ENCODE measurements around the gene EDDM13. TPM values are rescaled to one million over a fixed set of nuclear protein-coding genes. Genes with fewer than 3 reads are reported as not detected.

The EDDM13 gene
- total and polyA plus RNA-seq, 2 experiments from 2014 or later: 0.68 TPM; not detected in 1

GRCh38 chr19:56356944-56357343 lies 84.4 kb downstream of the EDDM13 start:
- Histone ChIP-seq H3K4me3 (no peak overlapping the region), H3K4me1 (ENCODE audit: low read depth) (no peaks in the 10 kb centered on the region), H3K36me3 (no peaks in the 10 kb centered on the region), H3K9me3 (ENCODE audit: low read depth) (no peaks in the 10 kb centered on the region), H3K27ac (no peak overlapping the region), H3K27me3 (no peaks in the 10 kb centered on the region)
- DNase-seq (ENCODE audit: low read depth in 1 of 2, low spot score in 1 of 2): no peak
- TF ChIP-seq CTCF (IDR thresholded peaks at IDR 0.05; ENCODE audit: low read depth, low read length): no peak

Other genes starting within 250 kb of the EDDM13 start
- gene ZNF787, start 151.5 kb upstream of the EDDM13 start, total RNA-seq: 43.0 and 45.5 TPM in 2 replicates
- 29.2 and 34.9 TPM in 2 replicates for gene ZNF787, start 151.5 kb upstream of the EDDM13 start, polyA plus RNA-seq
- gene ZNF444, start 131.5 kb upstream of the EDDM13 start, total RNA-seq: 67.8 and 72.8 TPM in 2 replicates
- gene ZNF444, start 131.5 kb upstream of the EDDM13 start, polyA plus RNA-seq: 71.8 and 88.4 TPM in 2 replicates
- 0.21 TPM in 1 of 2 replicates, not detected in the other for gene GALP, start 96.7 kb upstream of the EDDM13 start, total RNA-seq
- gene GALP, start 96.7 kb upstream of the EDDM13 start, polyA plus RNA-seq: not detected in 2 replicates
- not detected in 2 replicates for gene ZSCAN5B, start 75.0 kb upstream of the EDDM13 start, total RNA-seq
- gene ZSCAN5B, start 75.0 kb upstream of the EDDM13 start, polyA plus RNA-seq: 0.29 TPM in 1 of 2 replicates, not detected in the other
- not detected in 2 replicates for gene ZSCAN5C, start 70.5 kb upstream of the EDDM13 start, total RNA-seq
- 0.20 TPM in 1 of 2 replicates, not detected in the other for gene ZSCAN5C, start 70.5 kb upstream of the EDDM13 start, polyA plus RNA-seq
- gene ZSCAN5A, start 42.1 kb downstream of the EDDM13 start, total RNA-seq: 2.9 and 53.9 TPM in 2 replicates
- gene ZSCAN5A, start 42.1 kb downstream of the EDDM13 start, polyA plus RNA-seq: 14.2 and 15.1 TPM in 2 replicates
- gene ZNF582, start 120.8 kb downstream of the EDDM13 start, total RNA-seq: 10.1 and 13.5 TPM in 2 replicates
- gene ZNF582, start 120.8 kb downstream of the EDDM13 start, polyA plus RNA-seq: 17.7 and 19.5 TPM in 2 replicates
- gene ZNF583, start 131.6 kb downstream of the EDDM13 start, total RNA-seq: 3.6 and 26.7 TPM in 2 replicates
- gene ZNF583, start 131.6 kb downstream of the EDDM13 start, polyA plus RNA-seq: 7.4 and 18.4 TPM in 2 replicates
- gene ZNF667, start 204.6 kb downstream of the EDDM13 start, total RNA-seq: 3.5 and 6.5 TPM in 2 replicates
- 9.3 and 12.9 TPM in 2 replicates for gene ZNF667, start 204.6 kb downstream of the EDDM13 start, polyA plus RNA-seq
- gene ZNF471, start 235.1 kb downstream of the EDDM13 start, total RNA-seq: 1.7 and 2.8 TPM in 2 replicates
- gene ZNF471, start 235.1 kb downstream of the EDDM13 start, polyA plus RNA-seq: 0.83 and 4.1 TPM in 2 replicates